Activated T-helper 17 cell treated with anti-CD3 and anti-CD28 coated beads, Interleukin-2, amount 50 U/mL, for 72 hours (primary cell): ENCODE results near the gene CASP9. TPM values are rescaled to one million over a fixed set of nuclear protein-coding genes. Genes with fewer than 3 reads are reported as not detected.
"Not testable (repeated sequence)": the region's sequence is repeated elsewhere in the genome, so short reads cannot be mapped to it uniquely, and the experiment has no call there.

Experiments used
- ATAC-seq: fragments of 150-1000 bp; cut with Tn5 transposase; replicated peaks from 2 replicates; pipeline ENCODE4 v1.10.0; 2021; ENCODE audit warnings: mild to moderate bottlenecking, moderate library complexity
- H3K27ac Mint-ChIP-seq: one replicate; pipeline ENCODE4 v1.8.0; 2022; ENCODE audit warnings: mixed read lengths
- H3K27me3 Mint-ChIP-seq: one replicate; pipeline ENCODE4 v1.8.0; 2022; ENCODE audit warnings: mixed read lengths
- H3K36me3 Mint-ChIP-seq: one replicate; pipeline ENCODE4 v1.8.0; 2022; ENCODE audit warnings: low read depth, mild to moderate bottlenecking, mixed read lengths
- H3K4me1 Mint-ChIP-seq: one replicate; pipeline ENCODE4 v1.8.0; 2022; ENCODE audit warnings: mixed read lengths
- H3K4me3 Mint-ChIP-seq: one replicate; pipeline ENCODE4 v1.8.0; 2022; ENCODE audit warnings: mild to moderate bottlenecking, mixed read lengths
- H3K9me3 Mint-ChIP-seq: one replicate; pipeline ENCODE4 v1.8.0; 2022; ENCODE audit warnings: mixed read lengths
- total RNA-seq, 2 donors: library from RNA; stranded (reverse); gene quantifications; one replicate each; pipeline ENCODE4 v1.2.3, GENCODE V29; 2022

CASP9 gene
- total RNA-seq, 2 donors from 2014 or later: 17.1 to 17.9 TPM

- Mint-ChIP-seq H3K4me3 (no peak overlapping the region), H3K27me3 (no peaks in the 10 kb centered on the region), H3K9me3 (no peaks in the 10 kb centered on the region), H3K4me1 (no peaks in the 10 kb centered on the region), H3K36me3 (peaks cover 52% of the 10 kb centered on the region), H3K27ac (no peak overlapping the region)
- no peak for ATAC-seq
Measured at GRCh38 chr1:15493869-15494390, 30.1 kb downstream of the CASP9 start.

GRCh38 chr1:15492596-15492995 is 31.4 kb downstream of the CASP9 start:
- ATAC-seq: no peak
- H3K9me3 Mint-ChIP-seq: no peaks in the 10 kb centered on the region
- no peak overlapping the region for H3K4me3 Mint-ChIP-seq
- peaks cover 52% of the 10 kb centered on the region for H3K36me3 Mint-ChIP-seq
- H3K27ac Mint-ChIP-seq: no peak overlapping the region
- no peaks in the 10 kb centered on the region for H3K27me3 Mint-ChIP-seq
- no peaks in the 10 kb centered on the region for H3K4me1 Mint-ChIP-seq

- H3K4me1 Mint-ChIP-seq, H3K27ac Mint-ChIP-seq, H3K27me3 Mint-ChIP-seq, H3K4me3 Mint-ChIP-seq, H3K9me3 Mint-ChIP-seq: not testable (repeated sequence)
- ATAC-seq: peak; percentile 80
- peaks cover 42% of the 10 kb centered on the region for H3K36me3 Mint-ChIP-seq
Measured at GRCh38 chr1:15491010-15491409, 33.0 kb downstream of the CASP9 start.

- no peaks in the 10 kb centered on the region for H3K4me1 Mint-ChIP-seq
- no peaks in the 10 kb centered on the region for H3K9me3 Mint-ChIP-seq
- no peak overlapping the region for H3K4me3 Mint-ChIP-seq
- no peaks in the 10 kb centered on the region for H3K27me3 Mint-ChIP-seq
- no peak for ATAC-seq
- no peak overlapping the region for H3K27ac Mint-ChIP-seq
- H3K36me3 Mint-ChIP-seq: peaks cover 26% of the 10 kb centered on the region
Measured at GRCh38 chr1:15489052-15489736, 34.8 kb downstream of the CASP9 start.

- Mint-ChIP-seq H3K27me3 (no peaks in the 10 kb centered on the region), H3K4me3 (no peak overlapping the region), H3K36me3 (peaks cover 17% of the 10 kb centered on the region), H3K27ac (no peak overlapping the region), H3K4me1 (no peaks in the 10 kb centered on the region), H3K9me3 (no peaks in the 10 kb centered on the region)
- no peak for ATAC-seq
Measured at GRCh38 chr1:15488371-15488770, 35.6 kb downstream of the CASP9 start.

GRCh38 chr1:15486844-15487610 is 37.0 kb downstream of the CASP9 start:
- not testable (repeated sequence) for H3K27ac Mint-ChIP-seq

GRCh38 chr1:15485636-15486035 is 38.4 kb downstream of the CASP9 start:
- Mint-ChIP-seq H3K36me3 (no peaks in the 10 kb centered on the region), H3K9me3 (no peaks in the 10 kb centered on the region), H3K4me1 (no peaks in the 10 kb centered on the region), H3K27me3 (no peaks in the 10 kb centered on the region), H3K27ac (no peak overlapping the region), H3K4me3 (no peak overlapping the region)
- ATAC-seq: no peak

More at GRCh38 chr1:15486844-15487610, 37.0 kb downstream of the CASP9 start:
- not testable (repeated sequence) for H3K4me3 Mint-ChIP-seq, H3K9me3 Mint-ChIP-seq, H3K36me3 Mint-ChIP-seq, ATAC-seq, H3K27me3 Mint-ChIP-seq, H3K4me1 Mint-ChIP-seq

- not testable (repeated sequence) for H3K4me3 Mint-ChIP-seq, H3K27ac Mint-ChIP-seq, H3K36me3 Mint-ChIP-seq, ATAC-seq, H3K4me1 Mint-ChIP-seq, H3K27me3 Mint-ChIP-seq, H3K9me3 Mint-ChIP-seq
Measured at GRCh38 chr1:15484443-15484842, 39.6 kb downstream of the CASP9 start.

- no peak overlapping the region for H3K27ac Mint-ChIP-seq
- H3K4me1 Mint-ChIP-seq: no peaks in the 10 kb centered on the region
- H3K36me3 Mint-ChIP-seq: no peaks in the 10 kb centered on the region
- H3K4me3 Mint-ChIP-seq: no peak overlapping the region
- no peaks in the 10 kb centered on the region for H3K27me3 Mint-ChIP-seq
- ATAC-seq: no peak
- H3K9me3 Mint-ChIP-seq: no peaks in the 10 kb centered on the region
Measured at GRCh38 chr1:15483971-15484370, 40.0 kb downstream of the CASP9 start.

- not testable (repeated sequence) for H3K4me1 Mint-ChIP-seq, H3K36me3 Mint-ChIP-seq, H3K27me3 Mint-ChIP-seq, H3K4me3 Mint-ChIP-seq, H3K9me3 Mint-ChIP-seq, H3K27ac Mint-ChIP-seq, ATAC-seq
Measured at GRCh38 chr1:15482983-15483543, 41.0 kb downstream of the CASP9 start.

- H3K36me3 Mint-ChIP-seq, H3K4me1 Mint-ChIP-seq, H3K27me3 Mint-ChIP-seq, H3K27ac Mint-ChIP-seq, H3K4me3 Mint-ChIP-seq, ATAC-seq, H3K9me3 Mint-ChIP-seq: not testable (repeated sequence)
Measured at GRCh38 chr1:15482455-15482854, 41.6 kb downstream of the CASP9 start.

GRCh38 chr1:15479654-15480347 is 44.2 kb downstream of the CASP9 start:
- Mint-ChIP-seq H3K9me3 (no peaks in the 10 kb centered on the region), H3K4me3 (no peak overlapping the region), H3K36me3 (no peaks in the 10 kb centered on the region), H3K4me1 (no peaks in the 10 kb centered on the region), H3K27ac (no peak overlapping the region), H3K27me3 (no peaks in the 10 kb centered on the region)
- no peak for ATAC-seq

- H3K4me3 Mint-ChIP-seq: no peak overlapping the region
- ATAC-seq: no peak
- H3K9me3 Mint-ChIP-seq: no peaks in the 10 kb centered on the region
- no peaks in the 10 kb centered on the region for H3K27me3 Mint-ChIP-seq
- H3K27ac Mint-ChIP-seq: no peak overlapping the region
- H3K4me1 Mint-ChIP-seq: no peaks in the 10 kb centered on the region
- H3K36me3 Mint-ChIP-seq: no peaks in the 10 kb centered on the region
Measured at GRCh38 chr1:15477646-15478212, 46.3 kb downstream of the CASP9 start.

- no peak overlapping the region for H3K4me3 Mint-ChIP-seq
- H3K36me3 Mint-ChIP-seq: no peaks in the 10 kb centered on the region
- no peaks in the 10 kb centered on the region for H3K9me3 Mint-ChIP-seq
- H3K4me1 Mint-ChIP-seq: no peaks in the 10 kb centered on the region
- H3K27me3 Mint-ChIP-seq: no peaks in the 10 kb centered on the region
- no peak overlapping the region for H3K27ac Mint-ChIP-seq
- no peak for ATAC-seq
Measured at GRCh38 chr1:15476927-15477326, 47.1 kb downstream of the CASP9 start.
